ENCODE data around the gene HOXC13.

Gene HOXC13

GRCh38 chr12:53931844-53932581 lies 6.6 kb upstream of the HOXC13 start:
- FAIRE-seq: no peak
- TF ChIP-seq POLR2A (IDR thresholded peaks at IDR 0.05; ENCODE audit: low read depth, low read length): no peak
- no peak for DNase-seq (ENCODE audit: insufficient read length, low spot score)

GRCh38 chr12:53932915-53933314 lies 5.7 kb upstream of the HOXC13 start:
- no peak for TF ChIP-seq POLR2A (IDR thresholded peaks at IDR 0.05; ENCODE audit: low read depth, low read length)
- FAIRE-seq (no peak), DNase-seq (ENCODE audit: insufficient read length, low spot score) (no peak)

GRCh38 chr12:53935383-53936341 lies 3.0 kb upstream of the HOXC13 start:
- DNase-seq (ENCODE audit: insufficient read length, low spot score) (no peak), FAIRE-seq (no peak)
- TF ChIP-seq POLR2A (IDR thresholded peaks at IDR 0.05; ENCODE audit: low read depth, low read length): no peak

- no peak for FAIRE-seq
- no peak for DNase-seq (ENCODE audit: insufficient read length, low spot score)
- TF ChIP-seq POLR2A (IDR thresholded peaks at IDR 0.05; ENCODE audit: low read depth, low read length): no peak
Observed at GRCh38 chr12:53937099-53937498, 1.5 kb upstream of the HOXC13 start.

- TF ChIP-seq POLR2A (IDR thresholded peaks at IDR 0.05; ENCODE audit: low read depth, low read length): no peak
- no peak for DNase-seq (ENCODE audit: insufficient read length, low spot score)
Observed at GRCh38 chr12:53937596-53938325, 870 bp upstream of the HOXC13 start.

GRCh38 chr12:53939141-53940108 lies 794 bp downstream of the HOXC13 start:
- peak; percentile 51 for DNase-seq (ENCODE audit: insufficient read length, low spot score)
- no peak for TF ChIP-seq POLR2A (IDR thresholded peaks at IDR 0.05; ENCODE audit: low read depth, low read length)
- no peak for FAIRE-seq

More at GRCh38 chr12:53937596-53938325, 870 bp upstream of the HOXC13 start:
- FAIRE-seq: no peak

GRCh38 chr12:53940443-53941014 lies 1.9 kb downstream of the HOXC13 start:
- FAIRE-seq: no peak
- no peak for TF ChIP-seq POLR2A (IDR thresholded peaks at IDR 0.05; ENCODE audit: low read depth, low read length)
- DNase-seq (ENCODE audit: insufficient read length, low spot score): no peak

GRCh38 chr12:53941187-53941586 lies 2.6 kb downstream of the HOXC13 start:
- FAIRE-seq (no peak), DNase-seq (ENCODE audit: insufficient read length, low spot score) (no peak)
- no peak for TF ChIP-seq POLR2A (IDR thresholded peaks at IDR 0.05; ENCODE audit: low read depth, low read length)

- DNase-seq (ENCODE audit: insufficient read length, low spot score): no peak
- FAIRE-seq: no peak
- TF ChIP-seq POLR2A (IDR thresholded peaks at IDR 0.05; ENCODE audit: low read depth, low read length): no peak
Observed at GRCh38 chr12:53941750-53942149, 3.1 kb downstream of the HOXC13 start.

- no peak for FAIRE-seq
- no peak for DNase-seq (ENCODE audit: insufficient read length, low spot score)
- TF ChIP-seq POLR2A (IDR thresholded peaks at IDR 0.05; ENCODE audit: low read depth, low read length): no peak
Observed at GRCh38 chr12:53942467-53942997, 3.9 kb downstream of the HOXC13 start.

GRCh38 chr12:53944209-53944608 lies 5.6 kb downstream of the HOXC13 start:
- no peak for TF ChIP-seq POLR2A (IDR thresholded peaks at IDR 0.05; ENCODE audit: low read depth, low read length)
- no peak for FAIRE-seq
- DNase-seq (ENCODE audit: insufficient read length, low spot score): no peak
